ENCODE measurements around the gene FAM162A. TPM values are rescaled to one million over a fixed set of nuclear protein-coding genes. Genes with fewer than 3 reads are reported as not detected.
A peak's percentile ranks its signal among the peaks of the same experiment; 100 is the strongest.

FAM162A gene
- total and polyA plus RNA-seq, 11 donors = 46.7 to 269 (median 109) TPM

DNA sequence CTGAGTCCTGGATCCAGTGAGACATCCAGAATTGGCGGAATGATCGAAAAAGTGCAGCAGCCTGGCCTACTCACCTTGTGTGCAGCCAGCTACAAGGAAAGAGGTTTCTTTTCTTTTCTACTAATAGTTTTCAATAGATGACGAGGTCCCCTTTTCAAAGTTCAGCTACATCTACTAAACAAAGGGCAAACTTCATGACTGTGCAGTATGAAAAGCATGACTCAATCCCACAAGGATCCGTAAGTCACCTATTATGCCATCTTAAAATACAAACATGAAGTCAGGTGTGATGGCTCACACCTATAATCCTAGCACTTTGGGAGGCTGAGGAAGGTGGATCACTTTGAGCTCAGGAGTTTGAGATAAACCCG lies 17.6 kb upstream of the FAM162A start:
- 94 to 97% (median 95%) methylated on average over 5 of the region's 5 CpGs for WGBS, 4 donors
- no peak for TF ChIP-seq CTCF (IDR thresholded peaks at IDR 0.05)
- no peak for TF ChIP-seq POLR2A (IDR thresholded peaks at IDR 0.05)
- DNase-seq = no peak

GRCh38 chr3:122374034-122374433 lies 9.9 kb upstream of the FAM162A start:
- TF ChIP-seq CTCF (IDR thresholded peaks at IDR 0.05) (no peak), POLR2A (IDR thresholded peaks at IDR 0.05) (no peak)

More for the DNA sequence above, 17.6 kb upstream of the FAM162A start:
- no peaks in the 10 kb centered on the region for H3K9me3 ChIP-seq
- ATAC-seq = no peak
- H3K4me3 ChIP-seq = no peak overlapping the region
- intact Hi-C loops (cut with DNase I) = loop anchor here in 1 of 10 donors (10.0 kb wide), 1 partner anchor 822 kb away; the partner anchor contains the start of gene POLQ
- no peaks in the 10 kb centered on the region for H3K27me3 ChIP-seq
- H3K4me1 ChIP-seq = peaks cover 0 to 4% (median 0%) of the 10 kb centered on the region in 12 donors
- peaks cover 0 to 100% (median 82%) of the 10 kb centered on the region in 9 donors for H3K36me3 ChIP-seq
- no peak overlapping the region for H3K27ac ChIP-seq

GRCh38 chr3:122377975-122378374 lies 6.0 kb upstream of the FAM162A start:
- Histone ChIP-seq H3K4me3 (no peak overlapping the region), H3K4me1 (peaks cover 0 to 15% (median 8%) of the 10 kb centered on the region in 12 donors), H3K27ac (no peak overlapping the region), H3K36me3 (peaks cover 0 to 15% (median 0%) of the 10 kb centered on the region in 9 donors), H3K27me3 (no peaks in the 10 kb centered on the region), H3K9me3 (no peaks in the 10 kb centered on the region)
- ATAC-seq (no peak), DNase-seq (no peak)
- WGBS, 4 donors = 63 to 68% (median 65%) methylated on average over 4 of the region's 4 CpGs
- TF ChIP-seq POLR2A (IDR thresholded peaks at IDR 0.05) = no peak
- no peak for TF ChIP-seq CTCF (IDR thresholded peaks at IDR 0.05)
- intact Hi-C loops (cut with DNase I) = no loop called here

More at GRCh38 chr3:122374034-122374433, 9.9 kb upstream of the FAM162A start:
- no peaks in the 10 kb centered on the region for H3K9me3 ChIP-seq
- no peak overlapping the region for H3K4me3 ChIP-seq
- DNase-seq (no peak), ATAC-seq (no peak)
- no peaks in the 10 kb centered on the region for H3K27me3 ChIP-seq
- intact Hi-C loops (cut with DNase I) = no loop called here
- H3K36me3 ChIP-seq = peaks cover 0 to 35% (median 18%) of the 10 kb centered on the region in 9 donors
- 98 to 100% (median 100%) methylated on average over 1 of the region's 1 CpG for WGBS, 4 donors
- H3K4me1 ChIP-seq = peaks cover 0 to 4% (median 0%) of the 10 kb centered on the region in 12 donors
- H3K27ac ChIP-seq = no peak overlapping the region

DNA sequence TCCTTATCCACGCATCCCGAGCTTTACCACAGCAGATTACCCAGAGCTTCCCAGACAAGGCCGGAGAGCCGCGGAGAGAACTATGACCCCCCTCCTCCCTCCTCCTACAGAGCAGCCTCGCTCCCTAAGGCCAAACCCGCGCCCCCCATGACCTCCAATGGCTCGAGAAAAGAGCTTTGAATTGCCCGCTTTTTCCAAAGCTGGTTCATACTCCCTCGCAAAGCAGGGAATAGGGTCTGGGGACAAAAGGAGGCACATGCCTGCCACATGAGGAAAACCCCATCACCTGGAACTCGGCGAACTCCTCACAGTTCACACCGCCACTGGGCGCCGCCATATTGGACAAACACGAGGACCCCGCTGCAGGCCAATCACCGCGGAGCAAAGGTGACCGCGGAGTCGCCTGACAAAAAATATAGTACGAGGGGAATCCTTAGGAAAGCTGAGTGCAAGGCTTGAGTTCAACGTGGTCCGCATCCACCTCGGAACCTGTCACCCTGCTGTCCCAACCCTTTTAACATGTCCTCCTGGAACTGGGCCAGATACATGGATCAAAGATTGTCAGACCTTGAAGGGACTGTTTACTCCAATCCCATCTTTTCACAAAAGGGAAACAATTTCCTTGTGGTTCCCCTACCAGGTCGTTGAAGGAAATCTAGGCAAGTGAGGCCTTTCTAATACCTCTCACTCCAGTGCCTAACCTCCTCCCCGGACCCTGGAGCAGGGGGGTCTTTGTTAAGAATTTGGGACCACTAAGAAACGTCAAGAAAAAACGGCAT lies 905 bp upstream of the FAM162A start, which contains the start of gene MIX23:
Gene MIX23 (minus strand): TSS at position 344 of the 779 bp plus-strand sequence. CDS start 7 bp downstream, at position 337.
- H3K36me3 ChIP-seq = peaks cover 0 to 9% (median 0%) of the 10 kb centered on the region in 9 donors
- peak; percentile 87 to 92 (median 89) for DNase-seq
- intact Hi-C loops (cut with DNase I) = loop anchor here in 3 of 10 donors (5.0 to 10.0 kb wide), 3 partner anchors 294 to 838 kb away; partner anchors contain the start of genes GOLGB1 (in 1 of the 3) and POLQ (in 1 of the 3)
- peak; percentile 80 to 87 (median 84) for ATAC-seq
- TF ChIP-seq POLR2A (IDR thresholded peaks at IDR 0.05) = no peak
- peak in 2 of 12 donors; percentile 10 to 15 for TF ChIP-seq CTCF (IDR thresholded peaks at IDR 0.05)
- H3K4me3 ChIP-seq = peak within 1 kb of the TSS; percentile 63 to 94 (median 72)
- WGBS, 4 donors = 0% methylated on average over 22 to 31 of the region's 31 CpGs
- H3K27me3 ChIP-seq = no peaks in the 10 kb centered on the region
- H3K9me3 ChIP-seq = no peaks in the 10 kb centered on the region
- peak within 1 kb of the TSS; percentile 49 to 94 (median 90) for H3K27ac ChIP-seq
- peaks cover 0 to 44% (median 12%) of the 10 kb centered on the region in 12 donors for H3K4me1 ChIP-seq

All from heart left ventricle (tissue), 16 donors.